ENCODE results near the gene B3GNT4. TPM values are rescaled to one million over a fixed set of nuclear protein-coding genes. Genes with fewer than 3 reads are reported as not detected.

The B3GNT4 gene
- total and polyA plus RNA-seq, 2 of the 13 experiments (the other 11 are each of a cell fraction or from before 2014, with no cell fraction given) = 0.04 to 0.21 TPM

DNA sequence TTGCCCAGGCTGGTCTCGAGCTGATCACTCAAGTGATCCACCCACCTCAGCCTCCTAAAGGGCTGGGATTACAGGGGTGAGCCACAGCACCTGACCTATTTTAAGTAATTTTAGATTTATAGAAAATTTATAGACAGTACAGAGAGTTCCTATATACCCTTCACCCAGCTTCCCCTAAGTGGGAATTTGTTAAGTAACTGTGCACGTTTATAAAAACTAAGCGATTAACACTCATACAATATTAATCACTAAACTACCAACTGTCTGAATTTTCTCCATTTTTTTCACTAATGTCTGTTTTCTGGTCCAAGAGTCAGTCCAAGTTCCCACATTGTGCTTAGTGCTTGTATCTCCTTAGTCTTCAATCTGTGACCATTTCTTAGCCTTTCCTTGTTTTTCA lies 35.0 kb upstream of the B3GNT4 start:
- BruUV-seq (replicated peaks) = no TSS peak
- no peak for TF ChIP-seq PCBP2 (optimal IDR thresholded peaks at IDR 0.05; ENCODE audit: low read depth, low read length, poor library complexity, severe bottlenecking)
- TF ChIP-seq RARA (CRISPR knock-in tag; IDR thresholded peaks at IDR 0.05) = no peak
- no peak for TF ChIP-seq HOXD1 (CRISPR knock-in tag; IDR thresholded peaks at IDR 0.05)
- TF ChIP-seq CEBPG (CRISPR knock-in tag; IDR thresholded peaks at IDR 0.05) = no peak
- TF ChIP-seq TGIF2 (CRISPR knock-in tag; IDR thresholded peaks at IDR 0.05) = no peak
- no peak for TF ChIP-seq PTBP1 (IDR thresholded peaks at IDR 0.05; ENCODE audit: low read depth, low read length, poor library complexity, severe bottlenecking)
- TF ChIP-seq ZNF740 (CRISPR knock-in tag; IDR thresholded peaks at IDR 0.05) = no peak
- TF ChIP-seq NRL (CRISPR knock-in tag; IDR thresholded peaks at IDR 0.05; ENCODE audit: borderline replicate concordance) = no peak
- no peak for TF ChIP-seq SOX5 (CRISPR knock-in tag; IDR thresholded peaks at IDR 0.05; ENCODE audit: borderline replicate concordance)
- no peak for TF ChIP-seq RFX1 (IDR thresholded peaks at IDR 0.05)
- no peak for TF ChIP-seq HMG20A (CRISPR knock-in tag; IDR thresholded peaks at IDR 0.05; ENCODE audit: borderline replicate concordance)
- TF ChIP-seq, protein P1, sequence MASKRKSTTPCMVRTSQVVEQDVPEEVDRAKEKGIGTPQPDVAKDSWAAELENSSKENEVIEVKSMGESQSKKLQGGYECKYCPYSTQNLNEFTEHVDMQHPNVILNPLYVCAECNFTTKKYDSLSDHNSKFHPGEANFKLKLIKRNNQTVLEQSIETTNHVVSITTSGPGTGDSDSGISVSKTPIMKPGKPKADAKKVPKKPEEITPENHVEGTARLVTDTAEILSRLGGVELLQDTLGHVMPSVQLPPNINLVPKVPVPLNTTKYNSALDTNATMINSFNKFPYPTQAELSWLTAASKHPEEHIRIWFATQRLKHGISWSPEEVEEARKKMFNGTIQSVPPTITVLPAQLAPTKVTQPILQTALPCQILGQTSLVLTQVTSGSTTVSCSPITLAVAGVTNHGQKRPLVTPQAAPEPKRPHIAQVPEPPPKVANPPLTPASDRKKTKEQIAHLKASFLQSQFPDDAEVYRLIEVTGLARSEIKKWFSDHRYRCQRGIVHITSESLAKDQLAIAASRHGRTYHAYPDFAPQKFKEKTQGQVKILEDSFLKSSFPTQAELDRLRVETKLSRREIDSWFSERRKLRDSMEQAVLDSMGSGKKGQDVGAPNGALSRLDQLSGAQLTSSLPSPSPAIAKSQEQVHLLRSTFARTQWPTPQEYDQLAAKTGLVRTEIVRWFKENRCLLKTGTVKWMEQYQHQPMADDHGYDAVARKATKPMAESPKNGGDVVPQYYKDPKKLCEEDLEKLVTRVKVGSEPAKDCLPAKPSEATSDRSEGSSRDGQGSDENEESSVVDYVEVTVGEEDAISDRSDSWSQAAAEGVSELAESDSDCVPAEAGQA (IDR thresholded peaks at IDR 0.05; ENCODE audit: low read depth) = no peak
- TF ChIP-seq, protein P1 (CRISPR knock-in tag; IDR thresholded peaks at IDR 0.05; ENCODE audit: borderline replicate concordance) = no peak
- no peak for TF ChIP-seq ZNF567 (CRISPR knock-in tag; IDR thresholded peaks at IDR 0.05; ENCODE audit: borderline replicate concordance)
- TF ChIP-seq ZNF230 (CRISPR knock-in tag; IDR thresholded peaks at IDR 0.05) = no peak
- TF ChIP-seq ZNF281 (CRISPR knock-in tag; IDR thresholded peaks at IDR 0.05; ENCODE audit: borderline replicate concordance) = no peak
- TF ChIP-seq CSRNP1 (CRISPR knock-in tag; IDR thresholded peaks at IDR 0.05) = no peak
- CTCF ChIA-PET (ENCODE audit: low intra/inter-chr PET ratio, low total read pairs) = no interaction called here
- Histone ChIP-seq H3K36me3 (replicated peaks in 1 of 2; ENCODE audit: control insufficient read depth in 1 of 2, insufficient read depth in 2 of 2, low read length in 2 of 2) (no peaks in the 10 kb centered on the region), H3K27me3 (ENCODE audit: control insufficient read depth in 1 of 2, insufficient read depth in 2 of 2, low read length in 2 of 2) (peaks cover 0 to 12% of the 10 kb centered on the region in 2 experiments; a peak in 1 of 5 replicates), H2AFZ (ENCODE audit: low read length) (no peak overlapping the region), H3K4me3 (replicated peaks in 1 of 3; ENCODE audit: insufficient read depth in 1 of 3, low read depth in 2 of 3, low read length in 3 of 3) (no peak overlapping the region), H3K4me1 (ENCODE audit: insufficient read depth, low read length) (peaks cover 36% of the 10 kb centered on the region), H4K20me1 (ENCODE audit: insufficient read depth, low read length) (no peaks in the 10 kb centered on the region), H3K27ac (ENCODE audit: extremely low read length, insufficient read depth, low read length) (no peak overlapping the region), H3K9ac (ENCODE audit: insufficient read depth, low read depth, low read length) (no peak overlapping the region), H3K79me2 (ENCODE audit: insufficient read depth, low read length) (no peaks in the 10 kb centered on the region), H3K9me3 (ENCODE audit: low read length) (no peaks in the 10 kb centered on the region), H3K4me2 (ENCODE audit: low read depth, low read length) (no peak overlapping the region)
- WGBS (ENCODE audit: low lambda C conversion rate) = 67% methylated on average over 3 of the region's 3 CpGs
- intact Hi-C loops (cut with micrococcal nuclease; ENCODE audit: unreplicated experiment) (no loop called here), in situ Hi-C loops (cut with HindIII; ENCODE audit: extremely low pct_ligation_motif_present, low pct_unique_long_range_greater_than_20kb) (no loop called here)
- POLR2A ChIA-PET = no interaction called here
- FAIRE-seq = no peak
- no peak for DNase-seq (ENCODE audit: low spot score)
- ATAC-seq = no peak

All from HepG2 (cell line).